Skeletal muscle tissue (tissue), 4 donors: ENCODE measurements around the gene DTX2. TPM values are rescaled to one million over a fixed set of nuclear protein-coding genes. Genes with fewer than 3 reads are reported as not detected.
"Not testable (repeated sequence)": the region's sequence is repeated elsewhere in the genome, so short reads cannot be mapped to it uniquely, and the experiment has no call there.

Experiments used
- H3K27ac ChIP-seq: one replicate; pipeline ENCODE4 v1.7.0; 2013; ENCODE audit warnings: mild to moderate bottlenecking, low read depth, low read length, inconsistent platforms
- H3K27me3 ChIP-seq, 3 donors: one replicate each; pipeline ENCODE4 v1.7.0; 2013; ENCODE audit warnings: low read length in 3 of 3; ENCODE audit not compliant: control insufficient read depth in 3 of 3, insufficient read depth in 3 of 3
- H3K36me3 ChIP-seq, 3 donors: one replicate each; pipeline ENCODE4 v1.7.0; 2013; ENCODE audit warnings: low read length in 3 of 3; ENCODE audit not compliant: control insufficient read depth in 3 of 3, insufficient read depth in 3 of 3
- H3K4me1 ChIP-seq, 3 donors: one replicate each; pipeline ENCODE4 v1.7.0; 2013; ENCODE audit warnings: low read length in 3 of 3, mild to moderate bottlenecking in 3 of 3; ENCODE audit not compliant: control insufficient read depth in 3 of 3, insufficient read depth in 3 of 3
- H3K4me3 ChIP-seq, 3 donors: one replicate each; pipeline ENCODE4 v1.7.0; 2013; ENCODE audit warnings: low read length in 3 of 3
- H3K9ac ChIP-seq, 3 donors: one replicate each; pipeline ENCODE4 v1.7.0; 2013; ENCODE audit warnings: low read length in 3 of 3, mild to moderate bottlenecking in 3 of 3, moderate library complexity in 2 of 3, low read depth in 1 of 3
- H3K9me3 ChIP-seq, 3 donors: one replicate each; pipeline ENCODE4 v1.7.0; 2013; ENCODE audit warnings: low read length in 3 of 3; ENCODE audit not compliant: control insufficient read depth in 3 of 3
- total RNA-seq: library from RNA; depleted of rRNA; stranded (reverse); fragments of >200 nt; gene quantifications from one replicate; pipeline ENCODE4 v1.2.3, GENCODE V29; 2014
- donor health status: Osteomylitis.

The DTX2 gene
- total RNA-seq, 1 donor from 2014 or later, result 4.2 TPM

DNA sequence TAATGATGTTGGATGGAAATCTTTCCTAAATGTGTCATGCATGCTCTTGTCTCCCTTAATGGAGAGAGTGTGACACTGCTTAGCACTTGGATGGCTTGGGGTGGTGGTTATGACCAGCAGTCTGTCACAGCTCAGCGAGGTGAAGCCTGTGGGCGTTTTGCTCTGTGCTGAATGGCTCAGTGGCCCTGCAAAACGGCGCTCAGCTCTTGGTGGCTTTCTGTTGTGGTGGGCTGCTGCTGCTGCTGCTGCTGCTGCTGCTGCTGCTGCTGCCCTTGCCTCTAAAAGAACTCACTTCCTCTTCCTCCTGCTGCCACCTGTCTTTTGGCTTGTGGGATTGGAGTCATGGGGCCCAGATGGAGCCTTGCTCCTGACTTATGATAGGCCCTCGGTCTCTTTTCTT is 25.1 kb downstream of the DTX2 start:
- H3K9ac ChIP-seq, H3K9me3 ChIP-seq, H3K36me3 ChIP-seq, H3K27me3 ChIP-seq, H3K27ac ChIP-seq, H3K4me3 ChIP-seq, H3K4me1 ChIP-seq: not testable (repeated sequence)

DNA sequence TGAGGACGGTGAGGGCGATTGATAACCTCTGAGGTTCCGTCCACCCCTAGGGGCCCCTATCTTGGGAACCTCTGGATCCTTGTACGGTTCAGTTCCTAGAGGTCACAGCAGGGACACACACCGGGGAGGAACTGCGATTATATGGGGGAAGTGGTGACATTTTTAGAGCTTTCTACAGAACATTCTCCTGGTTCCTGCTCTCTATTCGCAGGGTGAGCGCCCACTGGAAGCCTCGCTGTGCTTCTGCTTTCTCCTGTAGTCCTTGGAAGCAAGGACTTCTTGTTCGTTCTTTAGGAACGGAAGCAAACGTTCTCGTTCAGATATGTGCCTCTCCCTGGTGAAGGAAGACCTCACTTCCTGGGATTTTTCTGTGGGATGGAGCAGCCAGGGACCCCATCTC is 26.5 kb downstream of the DTX2 start:
- not testable (repeated sequence) for H3K4me1 ChIP-seq, H3K9me3 ChIP-seq, H3K27me3 ChIP-seq, H3K27ac ChIP-seq, H3K9ac ChIP-seq, H3K4me3 ChIP-seq, H3K36me3 ChIP-seq

DNA sequence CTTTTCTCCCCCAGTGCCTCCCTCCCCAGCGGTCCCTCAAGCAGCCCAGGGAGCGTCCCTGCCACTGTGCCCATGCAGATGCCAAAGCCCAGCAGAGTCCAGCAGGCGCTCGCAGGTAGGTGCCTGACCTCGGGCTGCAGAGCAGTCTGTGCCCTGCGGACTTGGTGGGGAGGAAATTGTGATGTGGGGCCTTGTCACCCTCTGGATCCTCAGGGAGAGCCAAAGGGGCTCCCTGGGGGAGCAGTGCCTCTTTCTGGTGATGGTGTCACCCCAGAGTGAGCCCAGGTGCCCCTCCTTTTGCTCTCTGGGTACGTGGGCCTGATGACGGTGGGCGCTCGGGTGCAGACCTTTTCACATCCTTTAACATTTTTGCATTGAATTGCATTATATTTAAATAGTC is 30.6 kb downstream of the DTX2 start:
- not testable (repeated sequence) for H3K27ac ChIP-seq, H3K4me3 ChIP-seq, H3K9me3 ChIP-seq, H3K9ac ChIP-seq, H3K27me3 ChIP-seq, H3K4me1 ChIP-seq, H3K36me3 ChIP-seq

DNA sequence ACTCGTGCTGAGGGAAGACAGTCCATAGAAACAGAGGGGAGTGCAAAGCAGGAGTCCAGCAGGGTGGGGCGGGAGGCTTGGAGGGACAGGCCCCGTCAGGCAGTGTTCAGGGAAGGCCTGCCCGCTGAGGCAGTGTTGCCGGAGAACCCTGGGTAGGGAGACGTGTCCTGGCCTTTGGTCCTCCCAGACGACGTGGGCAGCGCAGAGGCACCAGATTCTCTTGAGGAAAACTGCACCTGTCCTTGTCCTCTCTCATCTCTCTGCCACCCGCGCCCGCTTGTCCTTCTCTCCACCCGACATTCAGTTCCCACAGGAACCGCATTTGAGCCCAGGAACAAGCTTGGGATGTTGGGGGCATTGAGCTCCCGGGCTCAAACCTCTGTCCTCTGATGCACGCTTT is 34.2 kb downstream of the DTX2 start:
- not testable (repeated sequence) for H3K4me3 ChIP-seq, H3K9me3 ChIP-seq, H3K27ac ChIP-seq, H3K4me1 ChIP-seq, H3K36me3 ChIP-seq, H3K9ac ChIP-seq, H3K27me3 ChIP-seq

DNA sequence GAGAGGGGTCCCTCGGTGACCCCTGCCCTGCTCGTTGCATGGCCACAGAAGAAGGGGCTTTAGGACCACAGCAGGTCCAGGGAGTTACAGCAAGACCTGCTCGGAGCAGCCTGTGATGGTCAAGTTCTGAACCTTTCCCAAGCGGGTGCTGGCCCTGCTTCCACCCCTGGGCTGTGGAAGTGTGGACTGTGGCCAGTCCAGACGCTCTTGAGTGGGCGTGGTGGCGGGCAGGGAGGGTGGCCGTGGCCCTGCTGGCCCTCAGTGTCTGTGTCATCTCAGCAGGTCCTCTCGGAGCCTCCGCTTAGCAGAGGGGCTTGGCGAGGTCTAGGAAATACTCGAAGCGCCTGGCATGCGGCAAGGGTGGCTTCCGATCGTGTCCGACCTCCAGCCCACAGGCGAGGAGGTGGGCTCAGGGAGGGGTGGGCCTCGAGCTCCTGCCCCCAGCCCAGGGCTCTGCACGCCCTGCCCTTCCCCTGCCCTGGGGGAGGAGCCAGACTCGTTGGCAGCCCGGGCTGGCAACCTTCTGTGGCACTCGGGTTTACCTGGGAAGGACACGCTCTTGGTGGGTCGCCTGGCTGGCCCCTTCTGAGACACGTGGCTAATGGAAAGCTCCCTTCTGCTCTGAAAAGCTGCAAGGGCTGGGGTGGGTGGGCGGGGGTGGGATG is 36.5 kb downstream of the DTX2 start:
- H3K4me1 ChIP-seq, H3K4me3 ChIP-seq: not testable (repeated sequence)

DNA sequence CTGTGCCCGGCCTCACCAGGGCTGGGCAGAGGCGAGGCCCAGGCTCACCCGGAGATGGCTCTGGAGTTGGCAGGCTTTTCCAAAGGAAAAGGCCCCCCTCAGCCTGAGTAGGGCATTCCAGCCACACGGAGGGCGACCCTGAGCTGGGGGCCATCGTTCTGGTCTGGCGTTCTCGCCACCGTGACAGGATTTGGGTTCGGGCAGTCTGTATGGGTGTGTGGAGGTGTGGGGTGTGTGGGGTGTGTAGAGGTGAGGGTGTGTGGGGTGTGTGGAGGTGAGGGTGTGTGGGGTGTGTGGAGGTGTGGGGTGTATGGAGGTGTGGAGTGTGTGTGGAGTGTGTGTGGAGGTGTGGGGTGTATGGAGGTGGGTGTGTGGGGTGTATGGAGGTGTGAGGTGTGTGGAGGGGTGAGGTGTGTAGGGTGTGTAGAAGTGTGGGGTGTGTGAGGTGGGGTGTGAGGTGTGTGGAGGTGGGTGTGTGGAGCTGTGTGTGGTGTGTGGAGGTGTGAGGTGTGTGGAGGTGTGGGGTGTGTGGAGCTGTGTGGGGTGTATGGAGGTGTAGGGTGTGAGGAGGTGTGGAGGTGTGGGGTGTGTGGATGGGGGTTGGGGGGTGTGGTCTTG is 37.2 kb downstream of the DTX2 start:
- not testable (repeated sequence) for H3K9ac ChIP-seq, H3K27ac ChIP-seq, H3K4me3 ChIP-seq, H3K36me3 ChIP-seq, H3K27me3 ChIP-seq, H3K9me3 ChIP-seq, H3K4me1 ChIP-seq

More for the DNA sequence above, 36.5 kb downstream of the DTX2 start:
- H3K9ac ChIP-seq, H3K27me3 ChIP-seq, H3K27ac ChIP-seq, H3K36me3 ChIP-seq, H3K9me3 ChIP-seq: not testable (repeated sequence)

DNA sequence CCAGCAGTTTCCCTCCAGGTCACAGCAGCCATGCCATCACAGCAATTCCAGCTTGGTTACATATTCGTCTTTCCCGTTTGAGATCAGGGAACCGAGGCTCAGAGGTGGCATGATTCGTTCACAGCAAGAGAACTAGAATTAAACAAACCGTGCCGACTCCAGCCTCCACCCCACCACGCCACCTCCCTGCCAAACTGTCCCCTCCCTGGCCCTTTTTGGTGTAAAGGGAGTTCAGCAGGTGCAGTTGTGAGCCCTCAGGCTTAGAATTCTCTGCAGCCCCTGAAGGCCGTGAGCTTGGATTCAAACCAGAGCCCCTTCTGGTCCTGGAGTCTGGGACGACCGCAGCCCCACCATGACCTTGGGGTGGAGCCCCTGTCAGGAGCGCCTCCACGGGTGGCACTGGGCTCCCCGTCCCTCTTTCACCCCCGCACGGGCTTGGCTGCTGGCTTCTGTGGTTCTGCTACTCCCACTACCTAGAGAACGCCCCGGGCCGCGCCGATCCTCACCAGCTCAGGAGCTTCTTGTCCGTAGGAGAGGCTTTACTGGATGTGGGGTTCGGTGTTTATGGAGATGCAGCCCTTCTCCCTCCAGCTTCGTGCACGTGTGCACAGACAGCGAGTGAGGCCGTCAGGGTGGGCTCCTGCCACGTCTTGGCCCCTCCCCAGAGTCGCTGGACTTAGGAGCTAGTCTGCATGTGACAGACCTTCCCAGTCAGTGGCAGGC is 37.9 kb downstream of the DTX2 start:
- H3K27ac ChIP-seq, H3K4me1 ChIP-seq, H3K4me3 ChIP-seq, H3K9ac ChIP-seq, H3K9me3 ChIP-seq, H3K27me3 ChIP-seq, H3K36me3 ChIP-seq: not testable (repeated sequence)

DNA sequence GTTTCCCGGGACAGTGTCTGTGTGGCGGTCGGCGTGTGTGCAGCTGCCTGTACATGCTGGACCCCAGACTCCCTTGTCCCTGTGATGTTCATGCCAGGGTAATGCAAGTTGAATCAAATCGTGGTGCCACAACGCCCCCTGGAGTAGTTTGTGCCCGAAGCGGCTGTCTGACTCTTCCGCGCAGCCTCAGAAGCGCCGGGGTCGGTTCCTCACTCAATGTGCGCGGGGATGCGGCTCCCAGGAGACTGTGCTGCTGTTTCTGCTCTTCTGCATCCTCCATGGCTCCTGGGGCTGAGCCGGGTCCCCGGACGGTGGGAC is 38.4 kb downstream of the DTX2 start:
- H3K27ac ChIP-seq, H3K4me1 ChIP-seq, H3K27me3 ChIP-seq, H3K4me3 ChIP-seq, H3K9ac ChIP-seq, H3K36me3 ChIP-seq, H3K9me3 ChIP-seq: not testable (repeated sequence)

DNA sequence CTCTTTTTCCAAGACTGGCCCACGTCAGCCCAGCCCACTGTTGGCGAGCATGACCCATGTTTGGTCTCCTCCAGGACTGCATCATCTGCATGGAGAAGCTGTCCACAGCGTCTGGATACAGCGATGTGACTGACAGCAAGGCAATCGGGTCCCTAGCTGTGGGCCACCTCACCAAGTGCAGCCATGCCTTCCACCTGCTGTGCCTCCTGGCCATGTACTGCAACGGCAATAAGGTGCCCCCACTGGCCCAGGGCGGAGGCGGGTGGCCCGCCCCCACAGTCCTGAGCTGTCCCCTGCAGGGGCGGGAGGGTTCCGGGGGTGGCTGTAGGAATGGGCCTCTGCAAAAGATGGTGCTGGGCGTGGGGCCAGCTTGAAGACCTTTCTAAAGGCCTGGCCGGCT is 40.7 kb downstream of the DTX2 start:
- peaks cover 13 to 18% (median 15%) of the 10 kb centered on the region in 3 donors for H3K36me3 ChIP-seq
- not testable (repeated sequence) for H3K4me3 ChIP-seq, H3K27ac ChIP-seq, H3K9ac ChIP-seq, H3K9me3 ChIP-seq, H3K27me3 ChIP-seq, H3K4me1 ChIP-seq

DNA sequence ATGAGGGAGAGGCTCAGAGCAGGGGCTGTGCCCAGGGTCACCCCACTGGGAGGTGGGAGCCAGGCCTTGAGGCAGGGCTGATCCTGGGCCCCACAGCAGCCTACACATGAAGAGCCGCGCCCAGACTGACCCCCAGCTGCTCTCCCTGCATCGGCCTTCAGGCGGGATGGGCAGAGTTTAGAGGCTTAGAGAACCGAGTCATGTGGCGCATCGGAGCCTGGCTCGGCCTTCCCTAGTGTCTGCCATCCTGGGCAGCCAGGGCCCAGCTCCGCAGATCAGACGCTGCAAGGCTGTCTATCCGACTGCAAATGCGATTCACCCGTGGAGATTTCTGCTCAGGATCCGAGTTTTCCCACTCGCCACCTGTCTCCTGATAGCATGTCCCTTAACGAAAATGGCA is 41.3 kb downstream of the DTX2 start:
- H3K9me3 ChIP-seq, H3K27ac ChIP-seq, H3K27me3 ChIP-seq, H3K9ac ChIP-seq, H3K4me1 ChIP-seq, H3K4me3 ChIP-seq: not testable (repeated sequence)
- H3K36me3 ChIP-seq, result peaks cover 13 to 18% (median 15%) of the 10 kb centered on the region in 3 donors
